Fibroblast of skin of back (primary cell): Measurements from ENCODE around the gene SRP19. TPM values are rescaled to one million over a fixed set of nuclear protein-coding genes. Genes with fewer than 3 reads are reported as not detected.
A peak's percentile ranks its signal among the peaks of the same experiment; 100 is the strongest.
"Not testable (repeated sequence)": the region's sequence is repeated elsewhere in the genome, so short reads cannot be mapped to it uniquely, and the experiment has no call there.

Experiments
- DNase-seq: peaks from one replicate; pipeline ENCODE4 v3.0.0-alpha.2; 2013
- polyA plus RNA-seq, 2 experiments: library from polyadenylated mRNA; unstranded; fragments of 120-200 nt; gene quantifications; one replicate each; pipeline ENCODE4 v1.2.1, GENCODE V29; 2013; ENCODE audit not compliant: insufficient read length in 2 of 2

The SRP19 gene
- polyA plus RNA-seq (2013, experiment 1 of 2; ENCODE audit: insufficient read length) = 82.0 TPM
- polyA plus RNA-seq (2013, experiment 2 of 2; ENCODE audit: insufficient read length) = 73.0 TPM

DNA sequence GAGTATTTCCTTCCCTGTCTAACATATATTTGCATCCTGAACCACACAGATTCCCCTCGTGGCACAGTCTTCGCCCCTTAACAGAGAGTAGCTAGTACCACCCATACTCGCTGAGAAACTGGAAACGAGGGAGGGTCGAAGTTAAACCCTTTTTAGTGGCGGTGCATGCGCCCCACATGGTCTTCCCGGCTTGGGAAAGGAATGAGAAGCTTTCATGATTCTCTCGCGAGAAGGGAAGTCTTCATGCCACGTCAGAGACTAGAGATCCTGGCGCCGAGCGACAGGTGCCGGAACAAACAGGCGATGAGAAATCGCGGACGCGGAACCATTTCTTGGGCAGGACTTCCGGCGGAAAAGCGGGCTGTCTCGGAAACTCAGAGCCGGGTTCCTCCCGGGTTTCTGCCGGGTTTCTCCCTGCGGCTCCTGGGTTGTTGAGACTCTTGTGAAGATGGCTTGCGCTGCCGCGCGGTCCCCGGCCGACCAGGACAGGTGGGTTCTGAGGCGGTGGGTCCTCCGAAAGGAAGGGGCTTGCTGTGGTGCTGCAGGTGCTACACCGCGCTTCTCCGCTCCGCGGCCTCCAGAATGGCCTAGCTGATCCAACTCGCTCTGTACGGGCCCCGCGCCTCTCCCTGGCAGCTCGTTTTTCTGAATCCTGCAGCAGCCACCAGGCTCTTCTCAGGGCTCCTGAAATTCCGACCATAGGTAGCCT, at the start of gene SRP19:
Gene SRP19, plus strand, starts transcription at position 359 of the 709 bp plus-strand sequence. Its CDS starts 90 bp downstream, at position 449.
- peak; percentile 98 for DNase-seq

DNA sequence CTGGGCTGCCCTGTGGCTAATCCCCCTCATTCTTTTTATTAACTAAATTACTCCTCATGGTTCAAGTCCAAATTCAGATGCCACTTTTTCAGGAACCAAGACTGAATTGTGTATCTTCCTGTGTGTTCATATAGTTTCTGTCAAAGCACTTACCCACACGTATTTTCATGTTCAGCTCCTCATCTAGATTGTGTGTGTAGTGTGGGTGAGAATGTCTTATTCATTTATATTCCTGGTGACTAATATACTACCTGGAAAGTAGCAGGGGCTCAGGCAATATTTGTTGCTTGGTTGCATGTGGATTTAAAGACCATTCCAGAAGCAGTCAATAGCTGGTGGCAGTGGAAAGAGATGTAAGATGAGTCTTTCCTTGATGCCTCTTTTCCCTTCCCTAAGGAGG, 48.5 kb upstream of the SRP19 start:
- DNase-seq = no peak

DNA sequence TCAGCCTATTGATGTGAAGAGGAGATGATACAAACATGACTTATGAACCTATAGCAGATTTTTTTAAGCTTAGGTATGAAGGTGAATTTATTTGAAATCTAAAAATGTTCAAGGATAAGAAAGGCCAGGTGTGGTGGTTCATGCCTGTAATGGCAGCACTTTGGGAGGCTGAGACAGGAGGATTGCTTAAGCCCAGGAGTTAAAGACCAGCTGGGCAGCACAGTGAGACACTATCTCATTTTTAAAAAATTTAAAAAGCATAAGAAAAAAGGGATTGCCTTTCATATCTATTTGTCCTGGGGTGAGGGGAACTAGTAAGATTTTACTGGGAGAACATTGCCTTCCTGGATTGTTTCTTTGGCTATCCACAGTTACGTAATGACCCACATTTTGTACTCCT, 40.8 kb upstream of the SRP19 start:
- no peak for DNase-seq

DNA sequence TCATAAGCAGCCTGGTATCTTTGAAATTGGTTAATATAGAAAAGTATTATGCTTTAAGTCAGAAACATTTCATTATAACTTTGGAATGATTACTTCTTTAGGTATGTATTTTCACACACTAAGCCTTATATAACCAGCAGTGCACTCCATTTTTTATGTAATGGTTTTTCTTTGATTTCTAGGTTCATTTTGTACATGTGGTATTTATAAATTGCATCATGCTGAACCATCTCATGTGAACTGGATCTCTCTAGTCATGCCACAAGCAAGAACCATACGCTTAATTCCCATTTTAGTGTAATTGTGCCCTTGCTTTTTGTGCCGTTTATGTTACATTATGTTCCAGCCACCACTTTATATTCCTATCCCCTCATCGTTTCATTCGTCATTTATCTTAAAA, 38.6 kb upstream of the SRP19 start:
- DNase-seq = peak; percentile 2

DNA sequence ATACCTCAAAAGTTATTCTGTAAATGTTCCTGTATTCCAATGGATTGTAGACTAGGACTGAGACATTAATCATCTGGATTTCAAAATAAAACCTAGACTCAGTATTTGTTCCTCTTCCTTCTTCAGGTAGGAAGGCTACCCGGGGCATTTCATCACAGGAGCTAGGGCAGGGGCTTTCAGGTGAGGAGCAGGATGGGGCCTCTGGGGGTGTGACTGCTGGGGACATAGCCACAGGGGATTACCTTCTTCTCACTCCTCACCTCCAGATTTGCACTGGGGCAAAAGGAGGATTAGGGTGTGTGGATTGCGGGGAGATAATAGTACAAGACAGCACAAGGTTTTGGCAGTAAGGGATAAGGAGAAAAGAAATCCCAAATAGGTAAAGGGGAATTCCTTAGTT, 37.9 kb upstream of the SRP19 start:
- no peak for DNase-seq

DNA sequence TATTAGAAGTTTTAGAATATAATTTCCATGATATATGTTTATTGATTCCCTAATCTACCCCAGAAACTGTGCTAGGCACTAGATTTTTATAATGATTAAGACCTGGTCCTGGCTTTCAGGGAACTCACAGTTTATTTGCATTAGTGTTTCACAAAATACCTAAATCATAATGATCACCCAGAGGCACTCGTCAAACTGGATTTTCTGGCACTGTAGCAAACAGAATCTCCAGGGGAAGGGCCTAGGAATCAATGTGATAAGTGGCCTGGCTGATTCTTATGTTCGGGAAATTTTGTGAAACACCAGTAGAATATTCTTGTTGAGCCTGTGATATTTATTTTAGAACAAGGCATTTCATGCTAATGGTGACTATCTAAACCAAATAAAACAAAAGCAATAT, 37.4 kb upstream of the SRP19 start:
- DNase-seq = no peak

DNA sequence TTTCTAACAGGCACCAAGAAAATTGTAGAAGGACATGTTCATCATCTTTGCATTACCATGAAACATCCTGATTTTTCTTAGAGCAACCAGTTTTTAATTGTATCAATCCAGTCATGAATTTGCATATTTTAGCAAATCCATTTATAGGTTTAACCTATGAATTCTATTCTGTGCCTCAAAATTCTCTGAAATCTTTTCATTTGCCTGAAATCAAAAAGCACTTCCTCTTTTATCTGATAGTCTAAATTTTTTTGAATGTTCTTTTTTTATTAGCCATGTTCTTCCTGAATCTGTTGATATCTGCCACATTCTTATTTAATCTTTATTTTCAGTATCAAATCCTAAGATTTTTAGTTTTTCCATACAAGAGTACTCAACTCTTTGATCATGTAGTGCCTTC, 36.9 kb upstream of the SRP19 start:
- no peak for DNase-seq

DNA sequence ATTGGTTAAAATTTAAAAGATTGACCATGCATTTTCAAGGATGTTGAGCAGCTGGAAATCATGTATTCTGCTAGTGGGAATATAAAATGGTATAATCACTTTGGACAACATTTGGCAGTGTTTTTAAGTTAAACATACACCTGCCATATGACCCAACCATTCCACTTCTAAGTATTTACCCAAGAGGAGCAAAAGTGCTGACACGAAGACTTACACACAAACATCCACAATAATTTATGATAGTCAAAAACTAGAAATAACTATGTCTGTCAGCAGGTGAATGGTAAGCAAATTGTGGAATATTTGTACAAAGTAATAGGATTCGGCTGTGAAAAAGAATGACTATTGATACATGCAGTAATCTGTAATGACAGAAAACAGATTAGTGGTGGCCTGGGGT, 30.7 kb upstream of the SRP19 start:
- DNase-seq = no peak

DNA sequence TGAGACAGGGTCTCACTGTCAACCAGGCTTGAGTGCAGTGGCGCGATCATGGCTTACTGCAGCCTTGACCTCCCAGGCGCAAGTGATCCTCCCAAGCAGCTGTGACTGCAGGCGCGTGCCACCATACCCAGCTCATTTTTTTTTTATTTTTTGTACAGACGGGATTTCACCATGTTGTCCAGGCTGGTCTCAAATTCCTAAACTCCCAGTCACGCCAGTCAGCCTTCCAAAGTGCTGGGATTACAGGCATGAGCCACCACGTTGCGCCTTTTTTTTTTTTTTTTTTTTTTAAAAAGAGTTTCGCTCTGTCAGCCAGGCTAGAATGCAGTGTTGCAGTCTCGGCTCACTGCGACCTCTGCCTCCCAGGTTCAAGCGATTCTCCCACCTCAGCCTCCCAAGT, 27.1 kb upstream of the SRP19 start:
- DNase-seq = peak; percentile 1

DNA sequence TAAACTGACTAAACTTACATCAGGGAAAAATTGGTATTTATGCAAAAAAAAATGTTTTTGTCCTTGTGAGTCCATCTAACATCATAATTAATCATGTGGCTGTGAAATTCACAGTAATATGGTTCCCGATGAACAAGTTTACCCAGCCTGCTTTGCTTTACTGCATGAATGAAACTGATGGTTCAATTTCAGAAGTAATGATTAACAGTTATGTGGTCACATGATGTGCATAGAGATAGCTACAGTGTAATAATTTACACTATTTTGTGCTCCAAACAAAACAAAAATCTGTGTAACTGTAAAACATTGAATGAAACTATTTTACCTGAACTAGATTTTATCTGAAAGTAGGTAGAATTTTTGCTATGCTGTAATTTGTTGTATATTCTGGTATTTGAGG, 16.6 kb upstream of the SRP19 start:
- DNase-seq = no peak

DNA sequence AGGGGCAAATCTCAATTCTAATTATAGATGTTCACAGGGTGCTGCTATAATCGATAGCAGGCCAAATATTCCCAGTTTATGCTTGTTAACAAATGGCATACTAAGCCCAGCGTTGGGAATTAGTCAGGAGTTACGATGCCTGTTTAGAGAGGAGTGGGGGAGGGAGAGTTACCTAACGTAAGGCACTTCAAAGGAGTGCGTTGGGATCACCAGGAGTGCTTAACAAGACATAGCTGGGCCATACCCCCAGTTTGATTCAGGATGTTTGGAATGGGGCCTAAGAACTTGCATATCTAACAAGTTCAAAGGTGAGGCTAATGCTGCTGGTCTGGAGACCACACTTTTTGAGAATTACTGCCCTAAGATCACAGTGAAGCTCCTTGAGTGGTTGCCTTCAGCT, 14.5 kb upstream of the SRP19 start:
- no peak for DNase-seq

DNA sequence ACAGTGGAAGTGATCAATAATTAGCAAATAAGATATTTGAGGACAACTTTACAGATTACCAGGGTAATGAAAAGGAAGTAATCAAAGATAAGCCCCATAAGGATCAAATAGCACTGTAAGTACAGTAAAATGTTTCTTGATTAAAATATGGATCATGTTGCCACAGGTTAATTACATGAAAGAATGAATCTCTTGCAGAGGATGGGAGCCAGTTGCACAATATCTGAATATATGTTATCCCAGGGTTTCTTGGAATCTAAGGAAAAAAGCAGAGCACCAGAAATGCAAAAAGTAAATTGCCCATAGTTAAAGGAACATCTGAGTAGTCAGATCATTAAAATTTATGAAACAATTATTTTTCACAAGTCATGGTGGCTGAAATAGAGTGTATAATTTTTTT, 13.8 kb upstream of the SRP19 start:
- no peak for DNase-seq

DNA sequence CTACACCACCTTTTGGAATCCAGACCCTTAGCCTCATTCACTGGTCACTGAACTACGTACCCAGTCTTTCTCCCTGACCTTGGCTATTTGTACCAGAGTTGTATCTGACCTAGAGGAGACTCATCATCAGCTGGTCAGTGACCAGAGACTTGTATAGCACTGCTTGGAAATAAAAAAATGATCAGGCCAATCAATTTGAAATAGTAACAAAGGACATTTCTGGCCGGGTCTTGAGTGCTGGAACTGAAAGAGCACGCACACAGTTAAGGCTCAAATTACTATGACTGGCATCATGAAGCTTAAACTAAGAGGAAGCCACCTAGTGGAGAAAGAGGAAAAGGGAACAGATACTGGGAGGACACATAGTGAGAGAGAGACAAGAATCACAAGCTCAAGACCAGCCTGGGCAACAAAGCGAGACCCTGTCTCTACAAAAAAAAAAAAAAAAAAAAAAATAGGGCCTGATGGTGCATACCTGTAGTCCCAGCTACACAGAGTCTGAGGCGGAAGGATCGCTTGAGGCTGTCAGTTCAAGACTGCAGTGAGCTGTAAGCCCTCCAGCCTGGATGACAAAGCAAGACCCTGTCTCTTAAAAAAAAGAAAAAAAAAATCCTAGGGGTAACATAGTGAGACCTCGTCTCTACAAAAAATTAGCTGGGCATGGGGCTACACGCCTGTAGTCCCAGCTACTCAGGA, 12.8 kb upstream of the SRP19 start:
- DNase-seq = peak; percentile 73

DNA sequence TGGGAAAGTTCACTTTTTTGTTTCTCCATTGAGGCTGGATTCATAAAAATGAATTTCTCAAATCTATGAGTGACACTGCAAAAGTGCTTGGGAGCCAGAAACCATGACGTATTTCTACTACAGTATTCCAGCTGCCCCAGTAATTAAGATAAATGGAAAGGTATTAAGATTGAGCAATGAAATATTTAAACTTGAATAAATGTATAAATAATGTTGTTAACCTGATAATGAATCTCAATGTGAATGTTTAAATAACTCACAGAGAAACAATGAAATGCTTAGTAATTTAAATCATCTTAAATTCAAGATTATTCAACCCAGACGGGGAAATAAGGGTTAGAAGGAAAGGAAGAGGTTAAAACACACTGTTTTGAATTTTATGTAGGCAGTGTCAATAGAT, 11.2 kb upstream of the SRP19 start:
- no peak for DNase-seq

DNA sequence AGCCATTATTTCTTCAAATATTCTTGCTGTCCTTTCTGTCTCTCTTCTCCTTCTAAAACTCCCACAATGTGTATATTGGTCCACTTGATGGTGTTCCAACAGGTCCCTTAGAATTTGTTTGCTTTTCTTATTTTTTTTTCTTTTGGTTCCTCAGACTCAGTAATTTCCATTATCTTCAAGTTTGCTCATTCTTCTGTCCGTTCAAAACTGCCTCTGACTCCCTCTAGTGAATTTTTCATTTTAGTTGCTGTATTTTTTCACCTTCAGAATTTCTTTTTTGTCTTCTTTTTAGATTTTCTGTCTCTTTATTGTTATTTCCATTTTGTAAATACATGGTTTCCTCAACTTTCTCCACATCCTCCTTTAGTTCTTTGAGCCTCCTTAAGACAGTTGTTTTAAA, 6.4 kb upstream of the SRP19 start:
- no peak for DNase-seq

DNA sequence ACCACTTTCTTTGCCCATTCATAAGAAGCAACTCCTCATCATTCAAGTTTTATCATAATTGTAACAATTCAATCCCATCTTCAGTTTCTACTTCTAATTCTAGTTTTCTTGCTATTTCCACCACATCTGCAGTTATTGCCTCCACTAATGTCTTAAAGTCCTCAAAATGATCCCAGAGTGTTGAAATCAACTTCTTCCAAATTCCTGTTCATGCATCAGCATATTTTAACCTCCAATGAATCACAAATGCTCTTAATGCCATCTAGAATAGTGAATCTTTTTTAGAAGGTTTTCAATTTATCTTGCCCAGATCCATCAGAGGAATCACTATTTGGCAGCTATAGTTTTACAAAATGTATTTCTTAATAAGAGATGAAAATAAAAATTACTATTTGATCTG, 3.2 kb upstream of the SRP19 start:
- DNase-seq = no peak

DNA sequence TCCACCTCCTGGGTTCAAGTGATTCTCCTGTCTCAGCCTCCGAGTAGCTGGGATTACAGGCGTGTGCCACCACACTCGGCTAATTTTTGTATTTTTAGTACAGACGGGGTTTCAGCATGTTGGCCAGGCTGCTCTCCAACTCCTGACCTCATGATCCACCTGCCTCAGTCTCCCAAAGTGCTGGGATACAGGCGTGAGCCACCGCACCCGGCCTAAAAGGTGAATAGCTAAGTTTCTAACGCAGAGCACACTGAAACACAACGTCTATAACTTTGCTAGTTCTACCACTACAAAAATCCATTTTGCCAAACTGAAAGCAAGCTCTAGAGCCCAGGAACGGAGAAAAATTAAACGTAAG, 537 bp upstream of the SRP19 start:
- not testable (repeated sequence) for DNase-seq

DNA sequence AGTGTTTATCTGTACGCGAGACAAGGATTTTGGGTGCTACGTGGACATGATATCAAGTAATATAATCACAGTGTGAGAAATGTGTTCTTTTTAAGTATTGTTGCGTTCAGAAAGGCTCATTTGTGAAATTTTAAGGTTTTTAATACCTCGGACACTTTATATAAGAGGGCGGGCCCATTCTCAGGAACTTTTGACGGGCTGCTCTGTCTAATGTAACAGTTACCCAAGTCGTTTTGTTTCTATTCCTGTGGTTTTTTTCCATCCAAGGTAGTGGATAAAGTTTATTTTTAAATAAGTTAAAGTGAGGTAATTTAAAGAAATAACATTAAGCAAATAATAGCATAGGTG, 525 bp downstream of the SRP19 start:
- DNase-seq = no peak

DNA sequence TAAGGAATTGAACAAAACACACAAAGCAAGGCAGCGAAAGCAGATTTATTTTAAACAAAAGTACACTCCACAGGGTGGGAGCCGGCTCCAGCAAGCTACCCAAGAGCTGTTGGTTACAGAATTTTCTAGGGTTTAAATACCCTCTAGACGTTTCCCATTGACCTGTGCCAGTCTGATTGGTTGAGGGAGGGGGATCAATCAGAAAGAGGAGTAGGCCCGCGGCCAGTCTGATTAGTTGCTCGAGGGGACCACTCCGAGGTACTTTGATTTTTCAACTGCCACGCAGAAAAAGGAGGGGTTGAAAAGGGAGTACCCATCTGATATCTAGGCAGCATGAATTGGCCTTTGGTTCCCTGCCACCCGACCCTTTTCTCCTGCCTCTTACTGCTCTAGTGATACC, 998 bp downstream of the SRP19 start:
- DNase-seq = no peak

DNA sequence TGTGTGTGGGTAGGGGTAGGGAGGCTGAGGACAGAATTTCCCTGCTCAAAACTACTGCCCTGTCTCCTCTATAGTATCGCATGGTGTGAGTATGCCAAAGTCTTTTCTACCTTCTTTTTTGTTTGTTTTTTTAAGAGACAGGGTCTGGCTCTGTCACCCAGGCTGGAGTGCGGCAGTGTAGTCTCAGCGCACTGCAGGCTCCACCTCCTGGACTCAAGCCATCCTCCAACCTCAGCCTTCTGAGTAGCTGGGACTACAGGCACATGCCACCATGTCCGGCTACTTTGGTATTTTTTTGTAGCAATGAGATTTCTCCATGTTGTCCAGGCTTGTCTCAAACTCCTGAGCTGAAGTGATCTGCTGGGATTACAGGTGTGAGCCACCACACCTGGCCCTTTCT, 2.5 kb downstream of the SRP19 start:
- DNase-seq = peak; percentile 13

DNA sequence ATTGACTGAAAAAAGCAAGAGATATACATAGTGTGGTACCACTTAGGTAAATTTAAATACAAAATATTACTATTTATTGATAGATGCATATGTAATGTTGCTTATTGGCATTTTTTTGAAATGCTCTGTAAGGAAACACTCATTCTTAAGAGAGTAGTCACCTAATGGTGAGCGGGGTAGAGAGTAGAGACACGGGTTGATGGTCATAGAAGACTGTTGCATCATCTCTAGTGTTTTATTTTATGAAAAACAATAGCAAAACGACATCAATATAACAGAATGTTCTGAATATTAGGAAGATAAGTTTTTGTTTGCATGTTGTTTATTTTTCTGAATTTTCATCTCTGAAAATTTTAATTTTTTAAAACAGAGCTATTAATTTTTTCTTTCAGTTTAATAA, 4.0 kb downstream of the SRP19 start:
- no peak for DNase-seq

DNA sequence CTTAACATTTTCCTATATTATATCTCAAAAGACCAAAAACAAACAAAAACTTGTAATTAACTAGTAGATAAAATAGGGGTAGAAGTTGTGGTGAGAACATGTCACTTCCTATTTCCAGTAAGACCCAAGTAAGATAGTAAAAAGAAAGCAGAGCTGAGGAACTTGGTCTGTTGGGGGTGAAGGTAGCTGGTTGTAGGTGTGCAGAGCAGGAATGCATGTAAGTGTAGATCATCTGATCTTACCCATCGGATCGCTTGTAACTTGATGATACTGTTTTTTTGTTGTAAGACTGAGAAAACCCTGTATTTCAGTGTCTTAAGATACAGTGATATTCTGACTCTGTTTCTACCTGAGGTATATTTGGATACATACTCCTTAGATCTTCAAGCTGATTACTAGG, 5.7 kb downstream of the SRP19 start:
- DNase-seq = no peak

DNA sequence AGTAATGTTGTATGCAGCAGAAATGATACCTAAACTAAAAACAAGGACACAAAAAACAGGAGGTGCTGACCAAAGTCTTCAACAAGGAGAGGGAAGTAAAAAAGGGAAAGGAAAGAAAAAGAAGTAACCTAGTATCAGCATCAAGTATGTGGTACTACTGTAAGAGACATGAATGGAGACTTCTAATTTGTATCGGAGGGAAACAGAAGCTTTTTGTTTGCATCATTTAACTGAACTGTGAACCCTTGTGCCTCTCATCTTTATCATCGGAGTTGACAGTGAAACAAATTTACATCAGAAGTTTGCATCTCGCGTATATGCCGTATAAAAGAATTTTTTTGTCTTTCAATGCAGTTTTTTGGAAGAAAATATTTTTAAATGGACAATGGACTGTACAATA, 6.3 kb downstream of the SRP19 start:
- no peak for DNase-seq

DNA sequence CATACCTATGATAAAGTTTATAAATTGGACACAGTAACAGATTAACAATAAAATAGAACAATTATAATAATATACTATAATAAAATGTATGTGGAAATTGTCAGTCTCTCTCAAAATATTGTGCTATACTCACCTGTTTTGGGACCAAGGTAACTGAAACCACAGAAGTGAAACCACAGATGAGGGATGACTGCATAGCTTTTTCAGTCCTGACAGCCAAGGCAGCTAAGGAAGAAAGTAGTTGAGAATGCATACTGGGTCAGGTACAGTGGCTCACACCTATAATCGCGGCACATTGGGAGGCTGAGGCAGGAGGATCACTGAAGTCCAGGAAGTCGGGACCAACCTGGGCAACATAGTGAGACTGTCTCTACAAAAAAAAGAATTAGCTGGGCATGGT, 8.9 kb downstream of the SRP19 start:
- no peak for DNase-seq

DNA sequence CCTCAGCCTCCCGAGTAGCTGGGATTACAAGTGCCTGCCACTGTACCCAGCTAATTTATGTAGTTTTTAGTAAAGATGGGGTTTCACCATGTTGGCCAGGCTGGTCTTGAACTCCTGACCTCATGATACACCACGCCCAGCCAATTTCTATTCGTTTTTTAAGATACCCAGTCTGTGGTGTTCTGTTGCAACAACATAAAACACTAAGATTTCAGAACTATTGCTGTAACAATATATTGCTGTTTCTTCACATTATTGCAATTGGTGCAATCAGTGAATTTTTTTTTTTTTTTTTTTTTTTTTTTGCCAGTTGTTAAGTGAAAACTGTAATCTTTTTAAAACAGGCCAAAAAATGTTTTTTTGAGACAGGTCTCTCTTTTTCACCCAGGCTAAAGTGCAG, 9.9 kb downstream of the SRP19 start:
- no peak for DNase-seq
